ENCODE data around the gene SEMA4C.
"Not testable (repeated sequence)": the region's sequence is repeated elsewhere in the genome, so short reads cannot be mapped to it uniquely, and the experiment has no call there.

Gene SEMA4C

GRCh38 chr2:96899413-96899741, 29.5 kb upstream of the SEMA4C start:
- in situ Hi-C loops (cut with HindIII; ENCODE audit: low pct_ligation_motif_present, low pct_unique_long_range_greater_than_20kb, low sequenced_read_pairs) = no loop called here
- peak; percentile 70 for DNase-seq

- in situ Hi-C loops (cut with HindIII; ENCODE audit: low pct_ligation_motif_present, low pct_unique_long_range_greater_than_20kb, low sequenced_read_pairs) = no loop called here
Measured at GRCh38 chr2:96898641-96899412, 28.9 kb upstream of the SEMA4C start.

GRCh38 chr2:96898135-96898505, 28.2 kb upstream of the SEMA4C start:
- DNase-seq = no peak
- in situ Hi-C loops (cut with HindIII; ENCODE audit: low pct_ligation_motif_present, low pct_unique_long_range_greater_than_20kb, low sequenced_read_pairs) = no loop called here

More at GRCh38 chr2:96898641-96899412, 28.9 kb upstream of the SEMA4C start:
- peak; percentile 86 for DNase-seq

GRCh38 chr2:96897491-96898134, 27.7 kb upstream of the SEMA4C start:
- in situ Hi-C loops (cut with HindIII; ENCODE audit: low pct_ligation_motif_present, low pct_unique_long_range_greater_than_20kb, low sequenced_read_pairs) = no loop called here
- no peak for DNase-seq

GRCh38 chr2:96895746-96896651, 26.1 kb upstream of the SEMA4C start:
- in situ Hi-C loops (cut with HindIII; ENCODE audit: low pct_ligation_motif_present, low pct_unique_long_range_greater_than_20kb, low sequenced_read_pairs) = no loop called here
- no peak for DNase-seq

GRCh38 chr2:96895032-96895745, 25.3 kb upstream of the SEMA4C start:
- DNase-seq = no peak
- in situ Hi-C loops (cut with HindIII; ENCODE audit: low pct_ligation_motif_present, low pct_unique_long_range_greater_than_20kb, low sequenced_read_pairs) = no loop called here

- in situ Hi-C loops (cut with HindIII; ENCODE audit: low pct_ligation_motif_present, low pct_unique_long_range_greater_than_20kb, low sequenced_read_pairs) = no loop called here
- DNase-seq = no peak
Measured at GRCh38 chr2:96894151-96894531, 24.3 kb upstream of the SEMA4C start.

DNA sequence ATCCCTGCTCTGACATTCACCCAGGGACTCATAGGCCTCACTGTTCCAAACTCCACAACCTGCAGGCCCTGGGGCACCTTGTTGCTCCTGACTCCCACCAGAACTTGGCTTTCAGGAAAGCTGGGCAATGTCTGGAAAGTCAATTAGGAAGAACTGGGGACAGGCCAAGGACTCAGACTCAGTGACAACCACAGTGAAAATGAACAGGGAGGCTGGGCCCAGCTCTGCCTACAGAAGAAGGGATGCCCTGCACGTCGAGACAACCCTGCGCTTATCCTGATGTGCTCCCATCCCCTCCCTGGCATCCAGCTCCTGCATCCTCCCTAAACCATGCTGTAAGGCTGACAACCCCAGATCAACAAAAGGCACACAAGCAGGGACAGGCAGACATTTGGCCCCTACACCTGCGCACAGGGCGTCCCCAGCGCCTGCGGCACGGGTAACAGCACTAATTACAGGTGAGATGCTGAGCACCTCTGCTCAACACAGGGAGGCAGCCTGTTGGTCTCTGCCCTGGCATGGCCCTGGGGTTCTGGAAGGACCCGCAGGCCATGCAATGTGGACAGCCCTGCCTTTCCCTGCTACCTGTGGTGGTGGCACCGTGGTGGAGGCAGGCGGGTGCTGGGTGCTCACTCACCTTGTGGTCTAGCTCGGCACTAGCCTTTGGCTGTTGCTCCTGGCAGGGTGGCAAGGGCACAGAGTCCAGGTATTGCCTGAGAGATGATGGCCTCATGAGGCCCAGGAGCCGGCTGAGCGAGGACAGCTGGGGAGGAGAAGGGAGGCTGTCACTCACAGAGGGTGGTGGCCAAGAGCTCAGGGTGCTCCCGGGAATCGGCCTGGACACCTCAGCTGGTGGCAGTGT, 23.6 kb upstream of the SEMA4C start:
- DNase-seq = no peak
- in situ Hi-C loops (cut with HindIII; ENCODE audit: low pct_ligation_motif_present, low pct_unique_long_range_greater_than_20kb, low sequenced_read_pairs) = no loop called here

- in situ Hi-C loops (cut with HindIII; ENCODE audit: low pct_ligation_motif_present, low pct_unique_long_range_greater_than_20kb, low sequenced_read_pairs) = no loop called here
- no peak for DNase-seq
Measured at GRCh38 chr2:96891591-96892333, 21.9 kb upstream of the SEMA4C start.

DNA sequence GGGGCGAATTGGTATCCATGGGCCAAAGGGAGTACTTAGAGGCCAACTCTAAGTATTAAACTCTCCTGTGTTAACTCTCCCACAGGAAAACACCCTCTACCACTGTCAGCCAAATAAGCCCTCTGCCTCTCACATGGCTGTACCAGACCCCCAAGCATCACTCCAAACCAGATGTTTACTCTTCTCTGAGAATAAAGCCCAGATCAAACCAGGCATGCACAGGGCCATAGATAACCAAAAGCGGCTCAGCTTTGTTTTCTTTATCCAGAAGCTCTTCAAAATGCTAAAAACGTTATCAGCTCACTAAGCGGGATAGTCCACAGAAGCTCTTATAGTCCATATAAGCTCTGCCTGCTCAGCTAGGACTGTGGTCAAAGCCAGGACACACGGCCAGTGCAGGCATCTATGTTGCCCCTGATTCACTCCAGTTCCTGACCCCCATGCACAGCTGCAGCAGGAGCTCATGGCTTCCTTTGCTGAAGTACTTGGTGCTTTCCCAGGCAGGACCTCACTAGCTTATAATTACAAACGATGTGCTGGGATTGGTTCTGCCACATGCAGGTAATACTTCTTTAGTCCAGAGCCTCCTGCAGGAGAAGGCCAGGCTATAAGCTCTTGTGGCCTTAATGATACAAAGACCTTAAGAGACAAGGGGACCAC, 21.0 kb upstream of the SEMA4C start:
- no peak for DNase-seq
- in situ Hi-C loops (cut with HindIII; ENCODE audit: low pct_ligation_motif_present, low pct_unique_long_range_greater_than_20kb, low sequenced_read_pairs) = no loop called here

GRCh38 chr2:96890252-96890651, 20.4 kb upstream of the SEMA4C start:
- DNase-seq = no peak
- in situ Hi-C loops (cut with HindIII; ENCODE audit: low pct_ligation_motif_present, low pct_unique_long_range_greater_than_20kb, low sequenced_read_pairs) = no loop called here

GRCh38 chr2:96889502-96889901, 19.6 kb upstream of the SEMA4C start:
- DNase-seq; in situ Hi-C loops (cut with HindIII; ENCODE audit: low pct_ligation_motif_present, low pct_unique_long_range_greater_than_20kb, low sequenced_read_pairs): not testable (repeated sequence)

GRCh38 chr2:96888072-96889011, 18.5 kb upstream of the SEMA4C start:
- in situ Hi-C loops (cut with HindIII; ENCODE audit: low pct_ligation_motif_present, low pct_unique_long_range_greater_than_20kb, low sequenced_read_pairs) = no loop called here
- DNase-seq = no peak

DNA sequence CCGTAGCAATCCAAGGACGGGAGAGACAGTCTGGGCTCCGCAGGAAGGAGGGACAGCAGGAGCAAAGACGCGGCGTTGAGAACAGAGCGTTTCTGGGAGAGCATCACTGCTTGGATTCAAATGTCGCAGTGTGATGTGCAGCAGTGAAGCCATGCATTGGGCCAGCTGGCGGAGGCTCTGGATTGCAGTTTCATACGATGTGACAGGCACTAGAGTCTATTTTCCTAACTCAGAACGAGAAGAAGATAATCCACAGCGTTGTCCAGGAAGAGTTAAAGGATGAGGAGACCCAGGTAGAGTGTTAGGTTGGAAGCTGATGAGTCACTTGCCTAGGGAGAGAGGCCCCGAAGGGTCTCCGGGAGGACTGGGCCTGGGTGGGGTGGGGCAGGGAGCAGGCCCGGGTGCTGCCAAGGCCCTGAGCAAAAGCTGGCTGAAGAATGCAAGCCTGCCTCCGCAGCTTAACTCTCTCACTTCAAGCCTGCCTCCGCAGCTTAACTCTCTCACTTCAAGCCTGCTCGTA, 17.7 kb upstream of the SEMA4C start:
- DNase-seq = no peak
- in situ Hi-C loops (cut with HindIII; ENCODE audit: low pct_ligation_motif_present, low pct_unique_long_range_greater_than_20kb, low sequenced_read_pairs) = no loop called here

DNA sequence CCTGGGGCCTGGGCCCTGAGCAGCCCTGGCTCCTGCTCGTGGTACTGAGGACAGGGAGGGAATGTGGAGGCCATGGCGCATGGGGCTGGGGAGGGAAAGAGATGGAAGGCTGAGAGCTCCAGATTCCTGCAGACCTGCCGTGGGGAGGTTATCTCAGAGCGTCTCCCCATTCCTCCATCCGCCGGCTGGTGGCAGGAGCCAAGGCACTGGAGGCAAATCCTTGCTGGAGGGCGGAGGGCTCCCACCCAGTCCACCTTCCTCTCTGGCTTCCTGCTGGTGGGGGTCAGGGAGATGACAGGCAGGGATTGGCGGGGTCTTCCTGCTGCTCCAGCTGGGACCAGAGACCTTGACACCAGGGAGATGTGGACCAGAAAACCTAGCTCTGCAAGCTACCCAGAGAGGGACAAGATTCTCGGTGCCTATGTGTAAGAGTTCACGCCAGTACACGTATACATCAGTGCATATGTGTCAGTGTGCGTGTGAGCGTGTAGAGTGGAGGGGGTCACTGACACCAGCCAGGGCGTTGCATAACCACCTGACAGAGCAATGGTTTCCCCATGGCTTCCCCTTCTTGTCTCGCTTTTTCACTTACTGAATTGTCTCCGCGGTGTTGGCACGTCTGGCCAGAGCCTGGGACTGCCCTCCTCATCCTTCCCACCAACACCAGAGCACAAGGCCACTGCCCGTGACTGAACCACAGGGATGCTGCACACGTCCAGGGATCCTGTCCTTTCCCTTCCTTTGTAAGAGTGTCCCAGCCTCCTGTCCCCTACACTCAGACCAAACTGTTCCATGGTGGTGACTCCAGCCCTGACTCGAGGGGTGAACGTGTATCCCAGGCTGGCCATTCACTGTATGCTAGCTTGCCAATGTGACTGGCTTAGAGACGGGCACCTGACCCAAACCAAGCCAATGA, 15.8 kb upstream of the SEMA4C start:
- in situ Hi-C loops (cut with HindIII; ENCODE audit: low pct_ligation_motif_present, low pct_unique_long_range_greater_than_20kb, low sequenced_read_pairs) = no loop called here

More for the DNA sequence above, 15.8 kb upstream of the SEMA4C start:
- DNase-seq = no peak
